Esophagus muscularis mucosa (tissue), 4 donors: ENCODE results near the gene ANXA4. TPM values are rescaled to one million over a fixed set of nuclear protein-coding genes. Genes with fewer than 3 reads are reported as not detected.

Source experiments
- DNase-seq: peaks from one replicate; pipeline ENCODE4 v3.0.0-alpha.2; 2017; ENCODE audit errors: extremely low spot score
- H3K27ac ChIP-seq, 4 donors: fragments of 200-600 bp; sonication (generic); replicated peaks in 1 of 4; 1 replicate in 3 of 4; 2 replicates in 1 of 4; pipeline ENCODE4 v1.5.1; 2016 to 2019; ENCODE audit warnings: mild to moderate bottlenecking in 1 of 4
- H3K27me3 ChIP-seq, 4 donors: fragments of 200-600 bp; sonication (generic); one replicate each; pipeline versions ENCODE4 v1.5.1 to v1.6.0; 2016 to 2019
- H3K36me3 ChIP-seq, 4 donors: fragments of 200-600 bp; sonication (generic); one replicate each; pipeline ENCODE4 v1.5.1; 2016 to 2019
- H3K4me1 ChIP-seq, 4 donors: fragments of 200-600 bp; sonication (generic); one replicate each; pipeline ENCODE4 v1.5.1; 2016 to 2019
- H3K4me3 ChIP-seq, 4 donors: fragments of 200-600 bp; sonication (generic); 1 replicate in 2 of 4; 2 replicates in 2 of 4; pipeline ENCODE4 v1.5.1; 2016 to 2019; ENCODE audit warnings: mild to moderate bottlenecking in 4 of 4, moderate library complexity in 1 of 4
- H3K9me3 ChIP-seq, 4 donors: fragments of 200-600 bp; sonication (generic); 1 replicate in 3 of 4; 2 replicates in 1 of 4; pipeline ENCODE4 v1.5.1; 2016 to 2019
- CTCF ChIP-seq, 3 experiments: fragments of 200-600 bp in 2 of 3; fragments of 450-650 bp in 1 of 3; sonication (generic) in 2 of 3; IDR thresholded peaks; one replicate each; pipeline ENCODE4 v1.5.1; 2017 to 2019; ENCODE audit warnings: antibody characterized with exemption in 3 of 3, mild to moderate bottlenecking in 2 of 3, moderate library complexity in 1 of 3
- EP300 ChIP-seq: sonication (generic); formaldehyde crosslinking; IDR thresholded peaks from one replicate; pipeline ENCODE4 v1.6.1; 2017; ENCODE audit warnings: antibody characterized with exemption
- POLR2A ChIP-seq: fragments of 450-650 bp; IDR thresholded peaks from one replicate; pipeline ENCODE4 v1.6.1; 2017; ENCODE audit warnings: antibody characterized with exemption, moderate library complexity, mild to moderate bottlenecking, low read depth
- POLR2AphosphoS5 ChIP-seq, 2 donors: sonication (generic); formaldehyde crosslinking; IDR thresholded peaks; one replicate each; pipeline ENCODE4 v1.6.1; 2017; ENCODE audit warnings: antibody characterized with exemption in 2 of 2
- WGBS: methylation state at CpG from one replicate; pipeline ENCODE4 v1.1.5; 2018; 5-methylcytosine and 5-hydroxymethylcytosine counted together
- intact Hi-C: fragments of 100-400 bp; cut with DNase I; formaldehyde crosslinking; loops from one replicate; pipeline ENCODE4 v1.15.1; 2023
- total RNA-seq, 4 donors: library from RNA; depleted of rRNA; stranded (reverse); fragments of >200 nt; gene quantifications; one replicate each; pipeline versions ENCODE4 v1.1.0 to v1.2.1, GENCODE V29; 2016

Gene ANXA4
- total RNA-seq, 4 donors from 2014 or later = 44.9 to 94.8 (median 58.5) TPM

GRCh38 chr2:69817729-69818501 lies 76.0 kb downstream of the ANXA4 start:
- no peak for TF ChIP-seq POLR2AphosphoS5 (IDR thresholded peaks at IDR 0.05)
- TF ChIP-seq POLR2A = no peak
- TF ChIP-seq CTCF (IDR thresholded peaks at IDR 0.05) = no peak
- peaks cover 15 to 60% (median 38%) of the 10 kb centered on the region in 4 donors for H3K36me3 ChIP-seq
- H3K27ac ChIP-seq = no peak overlapping the region
- no peaks in the 10 kb centered on the region for H3K9me3 ChIP-seq
- no peak for DNase-seq
- H3K27me3 ChIP-seq = no peaks in the 10 kb centered on the region
- intact Hi-C loops = loop anchor here (2.0 to 5.0 kb wide), 2 partner anchors 76 to 93 kb away; partner anchors contain the start of gene ANXA4
- 86% methylated on average over 4 of the region's 4 CpGs for WGBS
- no peak overlapping the region for H3K4me3 ChIP-seq
- H3K4me1 ChIP-seq = peaks cover 0 to 12% (median 5%) of the 10 kb centered on the region in 4 donors

- Histone ChIP-seq H3K36me3 (peaks cover 0 to 9% (median 0%) of the 10 kb centered on the region in 4 donors), H3K4me1 (peaks cover 22 to 36% (median 30%) of the 10 kb centered on the region in 4 donors), H3K9me3 (no peaks in the 10 kb centered on the region), H3K27ac (peak overlapping the region in 1 of 4 donors; percentile 95), H3K4me3 (no peak overlapping the region), H3K27me3 (no peaks in the 10 kb centered on the region)
- TF ChIP-seq EP300 = no peak
- TF ChIP-seq POLR2A = no peak
- no peak for TF ChIP-seq POLR2AphosphoS5 (IDR thresholded peaks at IDR 0.05)
- TF ChIP-seq CTCF (IDR thresholded peaks at IDR 0.05) = no peak
- WGBS = 76% methylated on average over 9 of the region's 9 CpGs
- intact Hi-C loops = no loop called here
- DNase-seq = no peak
Measured at GRCh38 chr2:69827796-69828540, 86.0 kb downstream of the ANXA4 start.

GRCh38 chr2:69828938-69829255 lies 87.0 kb downstream of the ANXA4 start:
- WGBS = 8% methylated on average over 7 of the region's 7 CpGs
- Histone ChIP-seq H3K27me3 (no peaks in the 10 kb centered on the region), H3K36me3 (peaks cover 0 to 3% (median 0%) of the 10 kb centered on the region in 4 donors), H3K9me3 (no peaks in the 10 kb centered on the region), H3K4me1 (peaks cover 22 to 43% (median 33%) of the 10 kb centered on the region in 4 donors), H3K27ac (peak overlapping the region; percentile 86 to 97 (median 94)), H3K4me3 (peak overlapping the region; percentile 66 to 99 (median 96))
- no peak for DNase-seq
- TF ChIP-seq EP300 = no peak
- no peak for TF ChIP-seq CTCF (IDR thresholded peaks at IDR 0.05)
- no peak for TF ChIP-seq POLR2A
- TF ChIP-seq POLR2AphosphoS5 (IDR thresholded peaks at IDR 0.05) = no peak
- intact Hi-C loops = no loop called here

GRCh38 chr2:69829256-69830044 lies 87.5 kb downstream of the ANXA4 start, which contains the start of gene GMCL1:
Gene GMCL1, plus strand, starts transcription at chr2:69829660. Its CDS starts 233 bp downstream, at chr2:69829893.
- Histone ChIP-seq H3K36me3 (peaks cover 0 to 3% (median 0%) of the 10 kb centered on the region in 4 donors), H3K4me1 (peaks cover 22 to 43% (median 33%) of the 10 kb centered on the region in 4 donors), H3K9me3 (no peaks in the 10 kb centered on the region), H3K27ac (peak within 1 kb of the TSS; percentile 86 to 97 (median 94)), H3K27me3 (no peaks in the 10 kb centered on the region), H3K4me3 (peak within 1 kb of the TSS; percentile 66 to 99 (median 96))
- peak; percentile 99 for DNase-seq
- peak; percentile 95 to 100 for TF ChIP-seq POLR2AphosphoS5 (IDR thresholded peaks at IDR 0.05)
- peak in 2 of 3 experiments; percentile 22 to 36 for TF ChIP-seq CTCF (IDR thresholded peaks at IDR 0.05)
- peak; percentile 63 for TF ChIP-seq POLR2A
- no peak for TF ChIP-seq EP300
- 0% methylated on average over 1 of the region's 74 CpGs for WGBS
- intact Hi-C loops = no loop called here
